ENCODE measurements around the gene EIF5A. TPM values are rescaled to one million over a fixed set of nuclear protein-coding genes. Genes with fewer than 3 reads are reported as not detected.

EIF5A gene
- total and polyA plus RNA-seq, 8 donors: 86.9 to 438 (median 163) TPM

DNA sequence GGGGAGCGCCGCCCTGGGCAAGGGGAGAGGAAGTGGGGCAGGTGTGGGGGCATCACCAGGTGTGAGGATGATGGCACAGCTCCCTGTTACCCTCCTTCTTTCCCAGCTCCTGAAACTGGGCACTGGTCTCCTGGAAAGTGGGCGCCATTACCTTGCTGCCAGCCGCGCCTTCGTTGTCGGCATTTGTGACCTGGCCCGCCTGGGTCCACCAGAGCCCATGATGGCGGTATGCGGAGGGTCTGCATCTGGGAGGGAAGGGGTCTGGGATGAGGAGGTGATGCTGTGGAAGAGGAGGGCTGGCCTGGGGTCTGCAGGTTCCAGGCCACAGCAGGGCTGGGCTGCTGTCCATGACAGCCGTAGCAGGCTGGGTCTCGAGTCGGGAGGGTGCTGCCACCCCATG is 34.4 kb downstream of the EIF5A start:
- 88 to 98% (median 91%) methylated on average over 12 to 13 of the region's 13 CpGs for WGBS, 5 donors
- no peak overlapping the region for H3K27ac ChIP-seq
- peaks cover 0 to 15% (median 0%) of the 10 kb centered on the region in 4 donors for H3K36me3 ChIP-seq
- peaks cover 0 to 8% (median 0%) of the 10 kb centered on the region in 4 donors for H3K4me1 ChIP-seq
- peaks cover 0 to 40% (median 20%) of the 10 kb centered on the region in 3 donors for H3K27me3 ChIP-seq
- no peak overlapping the region for H3K4me3 ChIP-seq
- H3K9me3 ChIP-seq: no peaks in the 10 kb centered on the region
- TF ChIP-seq CTCF (IDR thresholded peaks at IDR 0.05): no peak
- TF ChIP-seq POLR2AphosphoS5 (IDR thresholded peaks at IDR 0.05): no peak
- no peak for TF ChIP-seq EP300 (IDR thresholded peaks at IDR 0.05)
- TF ChIP-seq POLR2A (IDR thresholded peaks at IDR 0.05): no peak
- intact Hi-C loops (cut with DNase I; ENCODE audit: low total_unique reads): loop anchor here (10.0 kb wide), 1 partner anchor 67 kb away; no protein-coding TSS in a partner anchor
- DNase-seq: no peak

DNA sequence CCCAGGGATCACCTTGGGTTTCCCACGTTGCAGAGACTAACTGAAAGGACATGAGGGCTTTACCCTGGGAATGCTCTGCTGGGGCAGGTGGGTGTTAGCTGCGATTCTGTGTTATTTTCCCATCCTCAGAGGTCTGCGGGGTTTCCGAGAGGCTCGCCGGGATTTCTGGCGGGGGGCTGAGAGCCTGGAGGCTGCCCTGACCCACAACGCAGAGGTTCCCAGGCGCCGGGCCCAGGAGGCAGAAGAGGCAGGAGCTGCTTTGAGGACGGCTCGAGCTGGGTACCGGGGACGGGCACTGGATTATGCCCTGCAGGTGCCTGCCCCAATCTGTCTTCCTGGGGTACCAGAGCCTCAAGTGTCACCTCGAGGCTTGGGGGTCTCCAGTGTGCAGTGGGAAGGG is 35.8 kb downstream of the EIF5A start:
- TF ChIP-seq EP300 (IDR thresholded peaks at IDR 0.05) (no peak), POLR2AphosphoS5 (IDR thresholded peaks at IDR 0.05) (no peak), CTCF (IDR thresholded peaks at IDR 0.05) (no peak), POLR2A (IDR thresholded peaks at IDR 0.05) (no peak)
- no peak for DNase-seq
- Histone ChIP-seq H3K36me3 (peaks cover 0 to 28% (median 0%) of the 10 kb centered on the region in 4 donors), H3K4me3 (no peak overlapping the region), H3K27me3 (peaks cover 0 to 30% (median 20%) of the 10 kb centered on the region in 3 donors), H3K27ac (no peak overlapping the region), H3K9me3 (no peaks in the 10 kb centered on the region), H3K4me1 (peaks cover 0 to 6% (median 1%) of the 10 kb centered on the region in 4 donors)
- 74 to 76% (median 75%) methylated on average over 15 of the region's 15 CpGs for WGBS, 5 donors
- intact Hi-C loops (cut with DNase I; ENCODE audit: low total_unique reads): loop anchor here (10.0 kb wide), 1 partner anchor 68 kb away; no protein-coding TSS in a partner anchor

GRCh38 chr17:7346761-7347614 is 39.6 kb downstream of the EIF5A start:
- Histone ChIP-seq H3K36me3 (peaks cover 0 to 26% (median 0%) of the 10 kb centered on the region in 4 donors), H3K4me1 (peaks cover 17 to 38% (median 28%) of the 10 kb centered on the region in 4 donors), H3K4me3 (no peak overlapping the region), H3K27ac (no peak overlapping the region), H3K27me3 (peaks cover 0 to 17% (median 6%) of the 10 kb centered on the region in 3 donors), H3K9me3 (no peaks in the 10 kb centered on the region)
- TF ChIP-seq POLR2AphosphoS5 (IDR thresholded peaks at IDR 0.05) (no peak), CTCF (IDR thresholded peaks at IDR 0.05) (no peak), EP300 (IDR thresholded peaks at IDR 0.05) (no peak), POLR2A (IDR thresholded peaks at IDR 0.05) (no peak)
- DNase-seq: no peak
- WGBS, 5 donors: 63 to 80% (median 66%) methylated on average over 13 to 18 of the region's 18 CpGs
- intact Hi-C loops (cut with DNase I; ENCODE audit: low total_unique reads): loop anchor here (10.0 kb wide), 1 partner anchor 72 kb away; no protein-coding TSS in a partner anchor

DNA sequence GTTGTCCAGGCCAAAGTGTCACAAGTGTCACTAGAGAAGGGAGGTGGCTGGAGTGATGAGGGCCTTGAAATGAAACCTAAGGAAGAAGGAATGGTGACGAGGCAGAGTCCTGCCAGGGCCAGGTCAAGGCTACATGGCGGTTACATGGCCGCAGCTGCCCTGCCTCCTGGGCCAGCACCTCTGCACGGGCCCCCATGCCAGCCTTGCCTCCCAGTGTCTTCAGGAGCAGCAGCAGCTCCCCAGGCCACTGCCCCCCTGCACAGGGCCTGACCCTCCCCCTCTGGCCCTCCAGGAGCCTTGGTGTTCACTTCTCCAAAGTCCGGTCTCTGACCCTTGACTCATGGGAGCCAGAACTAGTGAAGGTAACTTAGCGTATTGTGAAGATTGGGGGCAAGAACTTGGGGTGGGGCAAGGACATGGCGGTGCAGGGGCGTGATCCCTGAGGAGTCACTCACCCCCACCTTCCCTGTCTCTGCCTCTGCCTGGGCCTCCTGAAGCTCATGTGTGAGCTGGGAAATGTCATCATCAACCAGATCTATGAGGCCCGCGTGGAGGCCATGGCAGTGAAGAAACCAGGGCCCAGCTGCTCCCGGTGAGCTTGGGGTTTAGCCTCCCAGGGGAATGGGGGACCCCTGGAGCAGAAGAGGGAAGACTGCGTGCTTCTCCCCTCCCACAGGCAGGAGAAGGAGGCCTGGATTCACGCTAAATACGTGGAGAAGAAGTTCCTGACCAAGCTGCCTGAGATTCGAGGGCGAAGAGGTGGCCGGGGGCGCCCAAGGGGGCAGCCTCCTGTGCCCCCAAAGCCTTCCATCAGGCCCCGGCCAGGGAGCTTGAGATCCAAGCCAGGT is 40.4 kb downstream of the EIF5A start:
- H3K36me3 ChIP-seq: peaks cover 0 to 21% (median 0%) of the 10 kb centered on the region in 4 donors
- H3K9me3 ChIP-seq: no peaks in the 10 kb centered on the region
- H3K27ac ChIP-seq: no peak overlapping the region
- intact Hi-C loops (cut with DNase I; ENCODE audit: low total_unique reads): loop anchor here (10.0 kb wide), 1 partner anchor 73 kb away; no protein-coding TSS in a partner anchor
- 58 to 64% (median 61%) methylated on average over 19 of the region's 19 CpGs for WGBS, 5 donors
- no peak overlapping the region for H3K4me3 ChIP-seq
- DNase-seq: no peak
- H3K27me3 ChIP-seq: peaks cover 0 to 10% (median 6%) of the 10 kb centered on the region in 3 donors
- peaks cover 21 to 45% (median 36%) of the 10 kb centered on the region in 4 donors for H3K4me1 ChIP-seq
- no peak for TF ChIP-seq CTCF (IDR thresholded peaks at IDR 0.05)
- TF ChIP-seq POLR2A (IDR thresholded peaks at IDR 0.05): no peak
- no peak for TF ChIP-seq POLR2AphosphoS5 (IDR thresholded peaks at IDR 0.05)
- no peak for TF ChIP-seq EP300 (IDR thresholded peaks at IDR 0.05)
